Fibroblast of mammary gland (primary cell): ENCODE results near the gene PITPNM3.

Experiments used
- DNase-seq: peaks from one replicate; pipeline ENCODE4 v3.0.0-alpha.2; 2010; ENCODE audit warnings: low read depth
- H3K4me3 ChIP-seq: 2 replicates; pipeline ENCODE4 v1.5.1; 2011; ENCODE audit warnings: low read depth, mild to moderate bottlenecking, low read length, moderate library complexity; ENCODE audit not compliant: control insufficient read depth
- TF ChIP-seq, protein P1 (sequence below): conservative IDR thresholded peaks from 2 replicates; pipeline ENCODE4 v1.5.1; 2011; ENCODE audit warnings: low read depth, low read length, inconsistent platforms; ENCODE audit not compliant: control insufficient read depth, insufficient read depth

Gene PITPNM3

DNA sequence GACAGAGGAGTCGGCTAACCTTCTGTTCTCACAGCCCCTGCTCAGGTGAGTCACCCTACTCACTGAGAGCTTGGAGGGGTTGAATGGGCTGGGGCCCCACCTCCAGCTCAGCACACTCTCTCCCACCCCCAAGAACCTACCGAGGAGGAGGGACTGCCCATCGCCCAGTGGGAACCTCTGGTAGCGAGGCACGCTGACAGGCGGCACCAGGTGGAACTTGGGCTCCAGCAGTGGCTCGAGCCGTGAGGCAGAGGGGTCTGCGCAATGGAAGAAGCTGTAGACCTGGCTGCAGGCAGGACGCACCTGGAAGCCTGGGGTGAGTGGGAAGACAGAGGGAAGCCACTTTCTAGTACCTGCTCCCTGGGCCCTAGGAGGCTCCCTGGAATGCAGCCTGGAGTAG, 83.8 kb downstream of the PITPNM3 start:
- H3K4me3 ChIP-seq, result no peak overlapping the region
- no peak for DNase-seq
- TF ChIP-seq, protein P1, sequence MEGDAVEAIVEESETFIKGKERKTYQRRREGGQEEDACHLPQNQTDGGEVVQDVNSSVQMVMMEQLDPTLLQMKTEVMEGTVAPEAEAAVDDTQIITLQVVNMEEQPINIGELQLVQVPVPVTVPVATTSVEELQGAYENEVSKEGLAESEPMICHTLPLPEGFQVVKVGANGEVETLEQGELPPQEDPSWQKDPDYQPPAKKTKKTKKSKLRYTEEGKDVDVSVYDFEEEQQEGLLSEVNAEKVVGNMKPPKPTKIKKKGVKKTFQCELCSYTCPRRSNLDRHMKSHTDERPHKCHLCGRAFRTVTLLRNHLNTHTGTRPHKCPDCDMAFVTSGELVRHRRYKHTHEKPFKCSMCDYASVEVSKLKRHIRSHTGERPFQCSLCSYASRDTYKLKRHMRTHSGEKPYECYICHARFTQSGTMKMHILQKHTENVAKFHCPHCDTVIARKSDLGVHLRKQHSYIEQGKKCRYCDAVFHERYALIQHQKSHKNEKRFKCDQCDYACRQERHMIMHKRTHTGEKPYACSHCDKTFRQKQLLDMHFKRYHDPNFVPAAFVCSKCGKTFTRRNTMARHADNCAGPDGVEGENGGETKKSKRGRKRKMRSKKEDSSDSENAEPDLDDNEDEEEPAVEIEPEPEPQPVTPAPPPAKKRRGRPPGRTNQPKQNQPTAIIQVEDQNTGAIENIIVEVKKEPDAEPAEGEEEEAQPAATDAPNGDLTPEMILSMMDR, result no peak

DNA sequence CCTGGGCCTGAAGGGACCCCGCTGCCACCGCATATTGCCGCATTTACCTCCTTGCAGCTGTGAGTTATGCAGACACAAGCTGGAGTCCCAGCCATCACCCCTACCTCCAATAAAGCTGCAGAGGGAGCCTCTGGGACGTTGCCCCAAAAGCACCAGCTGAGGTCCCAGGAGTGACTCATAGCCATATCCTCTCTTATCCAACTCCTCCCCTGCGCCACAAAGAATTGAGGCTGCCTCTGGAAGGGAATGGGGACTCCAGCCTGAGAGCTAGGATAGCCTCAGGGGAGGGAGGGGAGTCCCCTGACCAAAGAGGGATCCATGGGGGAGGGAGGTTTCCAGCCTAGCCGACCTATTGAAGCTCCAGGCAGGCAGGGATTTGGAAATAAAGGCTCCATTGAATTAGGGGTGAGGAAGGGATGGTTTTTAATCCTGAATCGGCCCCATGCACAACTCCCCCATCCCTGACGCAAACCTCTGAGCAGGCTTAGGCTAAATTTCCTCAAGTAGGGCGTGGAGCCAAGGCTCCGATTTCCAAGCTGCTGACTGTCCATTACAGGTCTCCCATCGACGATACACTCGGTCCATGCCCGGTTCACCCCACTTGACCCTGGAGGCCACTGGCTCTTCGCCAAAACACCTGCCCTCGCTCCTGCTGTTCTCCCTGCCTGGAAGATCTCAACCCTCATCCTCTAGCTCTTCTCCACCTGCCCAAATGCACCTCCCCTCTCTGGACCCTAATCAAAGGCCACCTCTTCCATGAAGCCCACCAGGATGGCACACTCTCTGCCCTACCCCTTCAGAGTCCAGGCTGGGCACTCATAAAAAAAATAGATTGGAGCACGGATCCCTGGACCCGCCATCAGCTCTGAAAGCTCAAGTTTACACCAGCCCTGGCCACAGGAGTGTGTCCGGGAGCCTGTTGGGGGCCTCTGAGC, 84.6 kb downstream of the PITPNM3 start:
- peak; percentile 61 for DNase-seq

DNA sequence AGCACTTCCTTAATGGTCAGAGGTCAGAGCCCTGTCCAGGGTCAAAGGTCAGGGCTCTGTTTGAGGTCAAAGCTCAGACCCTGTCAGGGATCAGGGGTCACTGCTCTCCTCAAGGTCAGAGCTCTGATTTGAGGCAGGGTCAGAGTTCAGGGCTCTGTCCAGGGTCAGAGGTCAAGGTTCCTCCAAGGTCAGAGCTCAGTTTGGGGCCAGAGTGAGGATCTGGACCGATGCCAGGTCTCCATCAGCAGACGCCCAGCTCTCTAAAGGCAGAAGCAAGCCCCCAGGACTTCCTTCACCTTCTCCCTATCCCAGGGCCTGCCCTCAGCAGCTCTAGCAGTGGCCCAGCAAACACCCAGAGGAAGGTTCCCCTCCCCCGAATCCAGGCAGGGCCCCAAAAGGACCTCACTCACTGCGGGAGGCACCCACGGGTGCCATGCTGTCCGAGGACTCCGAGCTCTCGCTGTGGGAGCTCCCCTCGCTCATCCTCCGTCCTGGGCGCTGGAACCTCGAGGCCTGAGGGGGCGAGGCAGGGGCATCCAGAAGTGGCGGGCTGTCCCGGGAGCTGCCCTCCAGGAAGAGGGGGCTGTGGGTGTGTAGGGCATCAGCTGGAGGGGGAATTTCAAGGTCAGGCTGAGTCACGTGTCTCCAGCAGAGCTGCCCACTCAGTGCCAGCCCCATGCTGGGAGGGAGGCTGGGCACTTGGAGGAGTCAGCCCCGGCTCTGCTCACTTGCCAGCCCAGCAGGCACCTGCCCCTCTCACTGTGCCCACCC, 85.4 kb downstream of the PITPNM3 start:
- TF ChIP-seq, protein P1, result no peak
- DNase-seq, result no peak
- no peak overlapping the region for H3K4me3 ChIP-seq

More for the DNA sequence above, 84.6 kb downstream of the PITPNM3 start:
- TF ChIP-seq, protein P1, result no peak
- H3K4me3 ChIP-seq, result no peak overlapping the region

- TF ChIP-seq, protein P1, result no peak
Observed at GRCh38 chr17:6470146-6470718, 86.1 kb downstream of the PITPNM3 start.

GRCh38 chr17:6468051-6468790, 88.1 kb downstream of the PITPNM3 start:
- H3K4me3 ChIP-seq, result no peak overlapping the region
- TF ChIP-seq, protein P1, result no peak
- no peak for DNase-seq

More at GRCh38 chr17:6470146-6470718, 86.1 kb downstream of the PITPNM3 start:
- H3K4me3 ChIP-seq, result no peak overlapping the region
- DNase-seq, result no peak

GRCh38 chr17:6467567-6467966, 88.8 kb downstream of the PITPNM3 start:
- no peak overlapping the region for H3K4me3 ChIP-seq
- no peak for DNase-seq
- TF ChIP-seq, protein P1, result no peak
